ENCODE data around the gene NDNF. TPM values are rescaled to one million over a fixed set of nuclear protein-coding genes. Genes with fewer than 3 reads are reported as not detected.

NDNF gene
- total and polyA plus RNA-seq, 2 donors (not counting 3 experiments of a cell fraction or from before 2014, with no cell fraction given) = not detected

DNA sequence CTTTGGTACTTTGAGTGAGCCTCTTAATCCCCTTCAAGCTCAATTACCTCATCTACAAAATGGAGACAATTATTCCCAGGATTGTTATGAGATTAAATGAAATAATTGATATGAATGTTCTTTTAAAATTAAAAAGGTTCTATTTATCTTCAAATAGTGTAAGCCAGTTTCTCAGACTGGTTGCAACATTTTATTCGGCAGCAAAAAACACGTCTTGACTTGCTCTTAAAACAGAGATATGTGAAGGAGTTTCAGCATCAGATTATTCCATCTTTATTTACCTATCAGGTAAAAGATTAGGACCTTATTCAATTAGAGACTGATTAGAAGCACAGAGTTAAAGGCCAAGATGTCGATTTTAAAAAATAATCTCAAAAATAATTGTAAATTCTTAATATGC lies 10.5 kb downstream of the NDNF start:
- no peaks in the 10 kb centered on the region for H3K4me1 ChIP-seq (ENCODE audit: control insufficient read depth, extremely low read depth, insufficient read depth, low read length)
- peaks cover 0 to 2% of the 10 kb centered on the region in 2 experiments for H3K27me3 ChIP-seq (ENCODE audit: control insufficient read depth in 2 of 2, insufficient read depth in 2 of 2, low read length in 2 of 2)
- intact Hi-C loops (cut with micrococcal nuclease) = no loop called here
- H3K9ac ChIP-seq (replicated peaks; ENCODE audit: extremely low read depth, insufficient read depth, low read length) = no peak overlapping the region
- no peak overlapping the region for H2AFZ ChIP-seq (ENCODE audit: low read depth, low read length)
- H3K9me1 ChIP-seq (replicated peaks; ENCODE audit: control insufficient read depth, extremely low read depth, insufficient read depth, low read length) = no peaks in the 10 kb centered on the region
- BruUV-seq (replicated peaks) = no TSS peak
- no peak overlapping the region for H3K4me3 ChIP-seq (replicated peaks in 1 of 3; ENCODE audit: insufficient read depth in 1 of 3, low read depth in 1 of 3, low read length in 3 of 3)
- H3K79me2 ChIP-seq (ENCODE audit: control insufficient read depth, insufficient read depth, low read length) = no peaks in the 10 kb centered on the region
- ChIA-PET POLR2A (no interaction called here), CTCF (interaction anchor here (1.6 kb wide), 1 partner anchor 10 kb away, joined by 5 read pairs; the partner anchor contains the start of gene NDNF)
- FAIRE-seq (no peak), DNase-seq (ENCODE audit: low read depth, low spot score) (no peak)
- TF ChIP-seq FOS (IDR thresholded peaks at IDR 0.05; ENCODE audit: borderline replicate concordance, insufficient read depth, low read length) = no peak
- no peak for TF ChIP-seq GATA2 (IDR thresholded peaks at IDR 0.05; ENCODE audit: insufficient read depth, insufficient read length, low read depth, low read length)
- no peak for TF ChIP-seq MAX (IDR thresholded peaks at IDR 0.05; ENCODE audit: insufficient read depth, insufficient read length)
- no peak for TF ChIP-seq JUN (IDR thresholded peaks at IDR 0.05; ENCODE audit: borderline replicate concordance, insufficient read depth, insufficient read length, low read depth)
- TF ChIP-seq MYC (IDR thresholded peaks at IDR 0.05; ENCODE audit: low read depth, low read length) = no peak
- no peak for TF ChIP-seq POLR2A (IDR thresholded peaks at IDR 0.05; ENCODE audit: low read depth, low read length)
- TF ChIP-seq POLR2AphosphoS5 (IDR thresholded peaks at IDR 0.05; ENCODE audit: insufficient read depth, low read depth, low read length) = no peak
- no peak for TF ChIP-seq EZH2 (IDR thresholded peaks at IDR 0.05; ENCODE audit: borderline replicate concordance, low read depth, low read length, severe bottlenecking)
- no peak for TF ChIP-seq CTCF (IDR thresholded peaks at IDR 0.05; ENCODE audit: extremely low read depth in 1 of 2, insufficient read depth in 1 of 2, low read depth in 1 of 2, low read length in 2 of 2)
- H3K4me2 ChIP-seq (ENCODE audit: insufficient read depth, low read length) = no peak overlapping the region
- dilution Hi-C loops (cut with MboI; ENCODE audit: extremely low pct_ligation_motif_present, low sequenced_read_pairs) = no loop called here
- no peaks in the 10 kb centered on the region for H3K9me3 ChIP-seq (replicated peaks; ENCODE audit: control insufficient read depth, insufficient read depth, low read length)
- H4K20me1 ChIP-seq (replicated peaks; ENCODE audit: control insufficient read depth, extremely low read depth, insufficient read depth, low read length) = no peaks in the 10 kb centered on the region
- H3K36me3 ChIP-seq (ENCODE audit: control insufficient read depth in 2 of 2, extremely low read depth in 1 of 2, insufficient read depth in 2 of 2, low read length in 2 of 2) = no peaks in the 10 kb centered on the region
- H3K27ac ChIP-seq (ENCODE audit: insufficient read depth, low read depth, low read length) = no peak overlapping the region
